HUES6 (cell line): ENCODE results near the gene AKAP6.
"Not testable (repeated sequence)": the region's sequence is repeated elsewhere in the genome, so short reads cannot be mapped to it uniquely, and the experiment has no call there.

Experiments used
- H3K27ac ChIP-seq: 2 replicates; pipeline ENCODE4 v1.7.0; 2013; ENCODE audit warnings: low read depth, mild to moderate bottlenecking, low read length, inconsistent platforms
- H3K27me3 ChIP-seq: 2 replicates; pipeline ENCODE4 v1.6.1; 2013; ENCODE audit warnings: low read length; ENCODE audit not compliant: control insufficient read depth, insufficient read depth
- H3K36me3 ChIP-seq: 2 replicates; pipeline ENCODE4 v1.6.1; 2013; ENCODE audit warnings: low read length; ENCODE audit not compliant: control insufficient read depth, insufficient read depth
- H3K4me1 ChIP-seq: 2 replicates; pipeline ENCODE4 v1.6.1; 2013; ENCODE audit warnings: low read length; ENCODE audit not compliant: control insufficient read depth, insufficient read depth
- H3K4me3 ChIP-seq: 2 replicates; pipeline ENCODE4 v1.5.1; 2013; ENCODE audit warnings: low read depth, low read length
- H3K9ac ChIP-seq: one replicate; pipeline ENCODE4 v1.6.1; 2013; ENCODE audit warnings: mild to moderate bottlenecking, low read length
- H3K9me3 ChIP-seq: 2 replicates; pipeline ENCODE4 v1.6.1; 2013; ENCODE audit warnings: low read depth, low read length; ENCODE audit not compliant: control insufficient read depth, insufficient read depth

AKAP6 gene

DNA sequence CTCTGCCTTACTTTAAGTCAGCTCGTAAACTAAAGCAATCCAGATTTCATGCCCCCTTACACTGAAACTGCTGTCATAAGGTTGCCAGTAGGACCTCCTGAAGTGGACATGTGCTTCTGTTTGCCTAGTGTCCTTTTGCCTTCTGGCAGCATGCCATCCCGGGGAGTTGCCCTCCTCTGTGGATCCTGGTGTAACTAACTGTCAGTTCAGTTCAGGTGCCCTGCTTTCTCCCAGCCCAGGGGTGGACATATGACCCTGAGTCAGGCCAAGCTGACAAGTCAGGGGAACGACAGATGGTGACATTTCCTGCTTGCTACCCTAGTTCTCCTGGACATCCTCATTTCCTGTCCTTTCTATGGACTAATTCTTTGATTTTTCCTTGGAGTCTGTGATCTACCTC lies 25.6 kb downstream of the AKAP6 start:
- Histone ChIP-seq H3K9me3 (no peaks in the 10 kb centered on the region), H3K27ac (no peak overlapping the region), H3K36me3 (no peaks in the 10 kb centered on the region), H3K4me3 (no peak overlapping the region), H3K9ac (no peak overlapping the region), H3K4me1 (no peaks in the 10 kb centered on the region), H3K27me3 (no peaks in the 10 kb centered on the region)

DNA sequence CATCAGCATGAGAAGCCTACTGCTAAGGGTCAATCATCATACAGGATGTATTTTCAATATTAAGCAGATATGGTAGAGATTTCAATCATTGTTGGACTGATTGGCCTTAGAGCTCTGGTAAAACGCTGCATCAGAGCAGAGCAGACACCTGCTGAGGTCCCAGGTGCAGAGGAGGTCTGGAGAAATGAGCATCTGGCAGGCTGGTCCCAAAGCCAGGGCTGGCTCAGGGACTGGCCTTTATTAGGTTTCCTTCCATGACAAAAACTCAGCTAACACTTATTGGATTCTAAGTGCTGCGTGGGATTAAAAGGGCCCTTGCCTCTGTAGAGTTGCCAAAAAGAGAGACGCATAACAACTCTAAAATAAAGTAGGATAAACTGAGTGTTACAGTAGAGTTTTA lies 29.7 kb downstream of the AKAP6 start:
- Histone ChIP-seq H3K27me3 (no peaks in the 10 kb centered on the region), H3K36me3 (no peaks in the 10 kb centered on the region), H3K27ac (no peak overlapping the region), H3K4me1 (no peaks in the 10 kb centered on the region), H3K9me3 (no peaks in the 10 kb centered on the region), H3K9ac (no peak overlapping the region), H3K4me3 (no peak overlapping the region)

DNA sequence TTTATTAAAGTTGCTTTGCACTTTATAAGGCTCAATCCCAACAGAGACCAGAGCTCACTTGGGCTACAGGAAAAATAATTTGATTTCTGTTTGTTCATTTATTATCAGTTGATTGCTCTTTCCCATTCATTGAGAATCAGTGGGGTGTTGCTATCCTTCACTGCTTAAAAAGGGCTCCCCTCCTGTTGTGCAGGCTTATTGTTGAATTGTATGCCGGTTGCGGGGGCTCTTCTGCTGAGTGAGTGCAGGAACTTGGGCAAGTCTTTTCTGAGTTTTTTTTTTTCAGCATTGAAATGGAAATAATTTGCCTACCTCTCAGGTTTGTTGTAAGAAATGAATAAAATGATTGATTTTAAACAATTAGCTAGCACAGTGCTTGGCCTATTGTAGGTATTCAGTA lies 32.6 kb downstream of the AKAP6 start:
- H3K36me3 ChIP-seq, result no peaks in the 10 kb centered on the region

DNA sequence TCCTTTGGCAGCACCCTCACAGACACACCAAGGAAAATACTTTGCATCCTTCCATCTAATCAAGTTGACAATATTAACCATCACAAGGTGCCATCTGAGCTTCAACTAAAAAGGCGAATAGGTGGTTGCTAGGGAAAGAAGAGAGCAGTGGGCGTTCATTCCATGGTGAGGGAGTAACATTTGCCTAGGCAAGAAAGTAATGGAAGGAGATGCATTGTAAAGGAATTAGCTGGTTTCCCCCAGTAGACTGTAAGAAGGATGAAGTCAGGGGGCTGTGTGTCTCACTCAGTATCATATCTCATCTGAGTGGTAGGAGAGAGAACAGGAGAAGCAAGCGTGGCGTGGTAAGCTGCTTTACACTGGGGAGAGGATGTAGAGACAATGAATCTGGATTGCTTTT lies 34.7 kb downstream of the AKAP6 start:
- no peaks in the 10 kb centered on the region for H3K27me3 ChIP-seq
- no peak overlapping the region for H3K4me3 ChIP-seq
- peaks cover 19% of the 10 kb centered on the region for H3K4me1 ChIP-seq
- no peak overlapping the region for H3K27ac ChIP-seq
- H3K9me3 ChIP-seq, result no peaks in the 10 kb centered on the region
- no peaks in the 10 kb centered on the region for H3K36me3 ChIP-seq
- H3K9ac ChIP-seq, result no peak overlapping the region

More for the DNA sequence above, 32.6 kb downstream of the AKAP6 start:
- Histone ChIP-seq H3K9me3 (no peaks in the 10 kb centered on the region), H3K4me1 (peaks cover 14% of the 10 kb centered on the region), H3K27ac (no peak overlapping the region), H3K27me3 (no peaks in the 10 kb centered on the region), H3K4me3 (no peak overlapping the region), H3K9ac (no peak overlapping the region)

DNA sequence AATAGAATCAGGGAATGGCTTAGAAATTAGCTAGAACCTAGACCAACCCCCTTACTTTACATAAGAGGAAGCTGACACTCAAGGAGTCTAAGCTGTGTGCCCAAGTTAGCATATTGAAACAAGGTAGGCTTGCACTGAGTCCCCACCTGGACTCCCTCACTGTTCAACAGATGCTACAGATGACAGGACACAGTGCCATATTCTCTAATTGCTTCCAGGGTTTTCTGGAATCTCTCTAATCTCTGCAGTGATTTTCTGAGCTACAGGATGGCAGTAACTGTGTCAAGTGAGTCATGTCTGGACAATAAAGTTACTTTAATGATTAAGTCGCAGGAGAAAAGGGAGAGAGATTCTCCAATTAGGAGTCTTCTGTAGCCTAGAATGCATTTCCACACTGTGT lies 35.8 kb downstream of the AKAP6 start:
- Histone ChIP-seq H3K9me3 (no peaks in the 10 kb centered on the region), H3K27ac (no peak overlapping the region), H3K36me3 (no peaks in the 10 kb centered on the region), H3K4me1 (peaks cover 19% of the 10 kb centered on the region), H3K9ac (no peak overlapping the region), H3K27me3 (no peaks in the 10 kb centered on the region), H3K4me3 (no peak overlapping the region)

DNA sequence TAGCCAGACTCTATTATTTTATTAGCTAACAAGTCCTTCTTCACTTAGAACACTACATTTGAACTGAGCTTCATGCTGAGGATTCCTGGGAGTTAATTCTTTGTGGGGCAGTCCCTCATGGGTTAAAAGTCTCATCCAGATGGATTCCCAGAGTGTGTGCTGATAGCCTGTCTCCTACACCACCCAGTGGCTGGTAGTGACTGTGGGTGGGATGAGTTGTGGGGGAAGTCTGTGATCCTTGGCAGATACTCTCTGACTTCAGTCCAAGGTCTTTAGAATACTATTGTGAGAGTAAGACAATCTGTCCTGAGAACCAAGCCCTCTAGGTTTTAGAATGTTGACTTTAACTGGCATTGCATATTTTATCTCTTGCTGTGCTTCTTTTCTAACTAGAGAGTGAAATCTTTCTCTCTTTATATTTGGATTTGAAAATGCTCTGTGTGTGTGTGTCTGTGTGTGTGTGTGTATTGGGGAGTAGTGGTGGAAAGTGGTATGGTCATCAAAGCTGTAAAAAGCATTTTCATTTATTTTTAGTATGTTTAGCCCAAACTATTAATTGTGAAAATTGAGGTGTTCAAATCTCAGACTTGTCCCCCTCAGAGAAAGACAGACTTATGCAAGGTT lies 37.3 kb downstream of the AKAP6 start:
- H3K9ac ChIP-seq, result no peak overlapping the region
- peaks cover 19% of the 10 kb centered on the region for H3K4me1 ChIP-seq
- no peaks in the 10 kb centered on the region for H3K27me3 ChIP-seq
- no peaks in the 10 kb centered on the region for H3K36me3 ChIP-seq
- H3K27ac ChIP-seq, result no peak overlapping the region
- no peak overlapping the region for H3K4me3 ChIP-seq
- H3K9me3 ChIP-seq, result no peaks in the 10 kb centered on the region

DNA sequence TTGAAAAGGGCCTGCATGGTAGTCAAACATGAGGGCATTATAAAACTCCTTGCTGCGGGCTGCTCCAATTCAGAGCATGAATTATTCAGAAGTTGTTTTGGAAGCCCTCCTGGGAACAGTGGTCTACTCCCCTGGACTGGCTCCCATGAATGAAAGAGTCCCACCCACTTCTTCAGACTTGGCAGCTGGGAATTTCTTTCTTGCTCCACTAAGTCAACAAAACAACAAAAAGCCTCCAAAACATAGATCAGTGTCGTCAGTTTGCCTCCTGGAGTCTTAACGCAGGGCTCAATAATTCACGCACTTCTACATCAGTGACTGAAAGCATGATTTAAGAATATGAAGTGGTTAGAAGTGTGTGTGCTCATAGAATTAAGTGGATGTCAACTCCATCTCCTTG lies 37.9 kb downstream of the AKAP6 start:
- Histone ChIP-seq H3K4me3 (no peak overlapping the region), H3K9me3 (no peaks in the 10 kb centered on the region), H3K36me3 (no peaks in the 10 kb centered on the region), H3K4me1 (peaks cover 19% of the 10 kb centered on the region), H3K27me3 (no peaks in the 10 kb centered on the region), H3K27ac (no peak overlapping the region), H3K9ac (no peak overlapping the region)

DNA sequence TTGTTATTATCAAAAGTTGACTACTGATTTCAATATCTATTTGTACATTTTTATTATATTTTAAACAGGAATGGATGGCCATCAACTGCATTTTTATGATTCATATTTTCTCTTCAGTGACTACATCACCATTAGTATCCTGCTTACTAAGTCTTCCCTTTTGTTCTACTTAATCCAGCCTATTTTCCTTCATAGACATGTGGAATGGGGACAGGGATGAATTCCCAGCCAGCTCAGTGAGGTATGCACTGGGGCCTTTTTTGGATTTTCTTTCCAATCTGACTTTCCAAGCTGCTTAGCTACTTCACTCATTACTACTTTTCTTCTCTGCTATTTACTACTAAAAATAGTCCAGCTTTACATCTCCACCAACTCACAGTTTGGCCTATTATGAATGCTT lies 38.4 kb downstream of the AKAP6 start:
- H3K9me3 ChIP-seq, result no peaks in the 10 kb centered on the region

DNA sequence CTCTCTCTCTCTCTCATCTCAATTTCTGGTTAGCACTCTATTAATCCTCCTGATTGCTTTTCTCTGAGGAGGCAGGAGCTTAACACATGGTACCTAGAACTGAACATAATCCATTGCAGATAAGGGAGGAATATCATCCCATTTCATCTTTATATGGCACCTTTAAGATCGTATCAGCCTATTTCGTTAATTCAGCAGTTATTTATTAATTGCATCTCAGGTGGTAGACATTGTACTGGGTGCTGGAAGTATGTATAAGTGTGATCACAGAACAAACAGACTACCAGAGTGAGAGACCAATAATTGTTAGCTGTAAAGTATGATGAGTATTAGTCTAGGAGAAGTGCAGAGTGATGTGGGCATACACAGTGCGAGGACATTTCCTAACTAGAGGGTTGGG lies 39.0 kb downstream of the AKAP6 start:
- no peaks in the 10 kb centered on the region for H3K36me3 ChIP-seq
- H3K27ac ChIP-seq, result no peak overlapping the region
- H3K9ac ChIP-seq, result no peak overlapping the region
- H3K4me3 ChIP-seq, result no peak overlapping the region
- H3K4me1 ChIP-seq, result peaks cover 19% of the 10 kb centered on the region
- no peaks in the 10 kb centered on the region for H3K27me3 ChIP-seq
- no peaks in the 10 kb centered on the region for H3K9me3 ChIP-seq

More for the DNA sequence above, 38.4 kb downstream of the AKAP6 start:
- Histone ChIP-seq H3K4me1 (peaks cover 19% of the 10 kb centered on the region), H3K27me3 (no peaks in the 10 kb centered on the region), H3K4me3 (no peak overlapping the region), H3K27ac (no peak overlapping the region), H3K9ac (no peak overlapping the region), H3K36me3 (no peaks in the 10 kb centered on the region)

DNA sequence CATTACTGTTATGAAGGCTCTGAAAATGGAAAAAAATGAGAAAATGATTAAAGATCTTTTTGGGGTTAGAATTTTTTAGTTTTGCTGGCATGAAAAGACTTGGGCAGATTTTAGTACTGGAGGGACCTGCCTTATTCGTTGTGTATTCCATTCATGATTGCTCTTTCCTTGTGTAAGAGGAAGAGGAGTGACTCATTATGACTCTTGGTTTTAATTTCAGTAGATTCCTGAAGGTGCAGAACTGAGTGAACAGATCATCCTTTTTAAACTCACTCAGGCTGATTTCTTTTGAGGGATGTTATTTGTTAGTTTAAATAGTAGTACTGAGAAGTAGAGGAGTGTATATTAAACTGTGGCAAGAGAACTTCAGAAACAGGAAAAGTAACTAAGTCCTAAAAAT lies 41.6 kb downstream of the AKAP6 start:
- H3K4me1 ChIP-seq, result peaks cover 13% of the 10 kb centered on the region
- no peaks in the 10 kb centered on the region for H3K9me3 ChIP-seq
- H3K36me3 ChIP-seq, result no peaks in the 10 kb centered on the region
- H3K27ac ChIP-seq, result no peak overlapping the region
- H3K9ac ChIP-seq, result no peak overlapping the region
- H3K4me3 ChIP-seq, result no peak overlapping the region
- no peaks in the 10 kb centered on the region for H3K27me3 ChIP-seq

DNA sequence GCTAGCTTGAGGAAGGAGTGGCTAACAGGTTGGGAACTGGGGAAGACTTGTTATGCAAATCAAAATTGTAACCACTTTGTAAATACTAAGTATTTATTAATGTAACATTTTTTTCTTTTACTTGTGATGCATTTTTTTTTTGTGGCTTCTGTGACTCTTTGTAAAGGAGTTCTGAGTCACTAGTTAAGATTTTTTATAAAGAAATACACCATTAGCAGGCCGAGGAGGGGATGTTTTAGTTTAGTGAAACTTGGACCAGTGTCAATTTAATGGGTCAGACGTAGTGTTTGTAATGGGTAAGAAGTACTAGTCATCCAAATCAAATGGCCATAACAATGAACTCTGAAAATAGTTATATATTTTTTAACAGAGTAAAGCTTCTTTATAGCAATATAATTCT lies 43.1 kb downstream of the AKAP6 start:
- no peak overlapping the region for H3K27ac ChIP-seq
- H3K27me3 ChIP-seq, result no peaks in the 10 kb centered on the region
- H3K4me1 ChIP-seq, result peaks cover under 1% of the 10 kb centered on the region; the same call in 1 of the 2 replicates
- no peak overlapping the region for H3K9ac ChIP-seq
- no peak overlapping the region for H3K4me3 ChIP-seq
- H3K36me3 ChIP-seq, result no peaks in the 10 kb centered on the region
- no peaks in the 10 kb centered on the region for H3K9me3 ChIP-seq

DNA sequence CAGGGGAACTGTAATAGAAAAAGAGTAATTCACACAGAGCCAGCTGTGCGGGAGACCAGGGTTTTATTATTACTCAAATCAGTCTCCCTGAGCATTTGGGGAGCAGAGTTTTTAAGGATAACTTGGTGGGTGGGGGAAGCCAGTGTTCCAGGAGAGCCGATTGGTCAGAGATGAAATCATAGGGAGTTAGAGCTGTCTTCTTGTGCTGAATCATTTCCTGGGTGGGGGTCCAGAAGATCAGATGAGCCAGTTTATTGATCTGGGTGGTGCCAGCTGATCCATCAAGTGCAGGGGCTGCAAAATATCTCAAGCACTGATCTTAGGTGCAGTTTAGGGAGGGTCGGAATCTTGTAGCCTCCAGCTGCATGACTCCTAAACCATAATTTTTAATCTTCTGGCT lies 44.1 kb downstream of the AKAP6 start:
- not testable (repeated sequence) for H3K4me1 ChIP-seq, H3K4me3 ChIP-seq, H3K9me3 ChIP-seq, H3K9ac ChIP-seq, H3K27ac ChIP-seq, H3K27me3 ChIP-seq, H3K36me3 ChIP-seq
